Hepatocyte (in vitro differentiated cells): Measurements from ENCODE around the gene SPSB4. TPM values are rescaled to one million over a fixed set of nuclear protein-coding genes. Genes with fewer than 3 reads are reported as not detected.

ENCODE experiments used
- DNase-seq: peaks from one replicate; pipeline ENCODE4 v3.0.0-alpha.2; 2016; ENCODE audit warnings: low spot score
- H2AFZ ChIP-seq: fragments of 200-600 bp; sonication (generic); 2 replicates; pipeline ENCODE4 v1.6.0; 2016; ENCODE audit warnings: antibody characterized with exemption, mild to moderate bottlenecking
- H3K27ac ChIP-seq: fragments of 200-600 bp; sonication (generic); 2 replicates; pipeline ENCODE4 v1.5.1; 2016; ENCODE audit warnings: mild to moderate bottlenecking
- H3K27me3 ChIP-seq: fragments of 200-600 bp; sonication (generic); 2 replicates; pipeline ENCODE4 v1.6.1; 2016
- H3K36me3 ChIP-seq: fragments of 200-600 bp; sonication (generic); replicated peaks from 2 replicates; pipeline ENCODE4 v1.5.1; 2016; ENCODE audit warnings: low read depth; ENCODE audit not compliant: insufficient read depth
- H3K4me1 ChIP-seq: fragments of 200-600 bp; sonication (generic); 2 replicates; pipeline ENCODE4 v1.5.1; 2016; ENCODE audit warnings: mild to moderate bottlenecking, moderate library complexity; ENCODE audit not compliant: insufficient read depth
- H3K4me2 ChIP-seq: fragments of 200-600 bp; sonication (generic); 2 replicates; pipeline ENCODE4 v1.6.0; 2016
- H3K4me3 ChIP-seq: fragments of 200-600 bp; sonication (generic); 2 replicates; pipeline ENCODE4 v1.5.1; 2016; ENCODE audit warnings: mild to moderate bottlenecking
- H3K79me2 ChIP-seq: fragments of 200-600 bp; sonication (generic); 2 replicates; pipeline ENCODE4 v1.6.0; 2017; ENCODE audit warnings: mild to moderate bottlenecking
- H3K9me2 ChIP-seq: fragments of 200-600 bp; sonication (generic); replicated peaks from 2 replicates; pipeline ENCODE4 v1.6.0; 2017; ENCODE audit warnings: mild to moderate bottlenecking; ENCODE audit not compliant: insufficient read depth
- H3K9me3 ChIP-seq: fragments of 200-600 bp; sonication (generic); 2 replicates; pipeline ENCODE4 v1.5.1; 2016; ENCODE audit warnings: low read depth, mild to moderate bottlenecking
- H4K20me1 ChIP-seq: fragments of 200-600 bp; sonication (generic); 2 replicates; pipeline ENCODE4 v1.6.0; 2016; ENCODE audit warnings: mild to moderate bottlenecking; ENCODE audit not compliant: insufficient read depth, poor library complexity, severe bottlenecking
- EZH2 ChIP-seq: fragments of 200-600 bp; sonication (generic); IDR thresholded peaks from 2 replicates; pipeline ENCODE4 v1.6.1; 2016; ENCODE audit warnings: antibody characterized with exemption, mild to moderate bottlenecking, borderline replicate concordance
- EZH2phosphoT487 ChIP-seq: fragments of 200-600 bp; sonication (generic); IDR thresholded peaks from one replicate; pipeline ENCODE4 v1.6.1; 2018; ENCODE audit warnings: antibody characterized with exemption, mild to moderate bottlenecking, low read depth, moderate library complexity; ENCODE audit not compliant: unreplicated experiment, severe bottlenecking
- WGBS: methylation state at CpG from one replicate; pipeline ENCODE4 v1.1.6; 2016; ENCODE audit warnings: low lambda C conversion rate; ENCODE audit errors: missing lambda C conversion rate; 5-methylcytosine and 5-hydroxymethylcytosine counted together
- polyA plus RNA-seq: library from polyadenylated mRNA; unstranded; fragments of >200 nt; fragmentation: Nextera tagmentation; extraction: Ambion mirVana; gene quantifications from 2 replicates; pipeline ENCODE4 v1.2.1, GENCODE V29; 2016
- total RNA-seq: library from RNA; depleted of rRNA; stranded (reverse); fragments of >200 nt; gene quantifications from 2 replicates; pipeline ENCODE4 v1.2.3, GENCODE V29; 2014
- TF ChIP-seq, protein P1 (sequence below): fragments of 200-600 bp; sonication (generic); IDR thresholded peaks from 2 replicates; pipeline ENCODE4 v1.5.1; 2016; ENCODE audit warnings: antibody characterized with exemption, mild to moderate bottlenecking; ENCODE audit not compliant: poor library complexity

The SPSB4 gene
- total and polyA plus RNA-seq, 2 experiments from 2014 or later, result 1.0 to 1.3 TPM

DNA sequence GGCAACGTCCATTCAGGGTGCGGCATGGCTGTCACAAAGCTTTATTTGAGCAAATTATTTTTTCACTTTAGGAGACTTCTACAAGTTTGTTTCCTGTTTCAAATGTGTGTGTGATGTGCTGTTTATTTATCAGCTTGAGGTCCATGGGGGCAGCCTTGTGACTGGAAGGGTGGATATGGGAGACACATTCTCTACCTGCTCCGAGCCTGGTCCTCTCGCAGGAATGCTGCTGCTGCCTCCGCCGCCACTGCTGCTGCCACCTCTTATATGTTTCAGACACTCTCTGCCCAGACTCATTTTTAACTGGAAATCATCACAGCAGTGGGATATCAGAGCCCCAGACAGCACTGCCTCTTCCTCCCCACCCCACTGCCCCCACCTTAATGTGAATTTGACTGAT lies 97.0 kb downstream of the SPSB4 start:
- no peak overlapping the region for H3K4me3 ChIP-seq
- no peak overlapping the region for H2AFZ ChIP-seq
- H3K79me2 ChIP-seq, result no peaks in the 10 kb centered on the region
- no peak overlapping the region for H3K27ac ChIP-seq
- no peaks in the 10 kb centered on the region for H3K4me1 ChIP-seq
- DNase-seq, result no peak
- H3K36me3 ChIP-seq, result no peaks in the 10 kb centered on the region
- no peaks in the 10 kb centered on the region for H3K27me3 ChIP-seq
- H3K4me2 ChIP-seq, result no peak overlapping the region
- 96% methylated on average over 6 of the region's 6 CpGs for WGBS
- TF ChIP-seq EZH2phosphoT487 (no peak), EZH2 (no peak)
- TF ChIP-seq, protein P1, sequence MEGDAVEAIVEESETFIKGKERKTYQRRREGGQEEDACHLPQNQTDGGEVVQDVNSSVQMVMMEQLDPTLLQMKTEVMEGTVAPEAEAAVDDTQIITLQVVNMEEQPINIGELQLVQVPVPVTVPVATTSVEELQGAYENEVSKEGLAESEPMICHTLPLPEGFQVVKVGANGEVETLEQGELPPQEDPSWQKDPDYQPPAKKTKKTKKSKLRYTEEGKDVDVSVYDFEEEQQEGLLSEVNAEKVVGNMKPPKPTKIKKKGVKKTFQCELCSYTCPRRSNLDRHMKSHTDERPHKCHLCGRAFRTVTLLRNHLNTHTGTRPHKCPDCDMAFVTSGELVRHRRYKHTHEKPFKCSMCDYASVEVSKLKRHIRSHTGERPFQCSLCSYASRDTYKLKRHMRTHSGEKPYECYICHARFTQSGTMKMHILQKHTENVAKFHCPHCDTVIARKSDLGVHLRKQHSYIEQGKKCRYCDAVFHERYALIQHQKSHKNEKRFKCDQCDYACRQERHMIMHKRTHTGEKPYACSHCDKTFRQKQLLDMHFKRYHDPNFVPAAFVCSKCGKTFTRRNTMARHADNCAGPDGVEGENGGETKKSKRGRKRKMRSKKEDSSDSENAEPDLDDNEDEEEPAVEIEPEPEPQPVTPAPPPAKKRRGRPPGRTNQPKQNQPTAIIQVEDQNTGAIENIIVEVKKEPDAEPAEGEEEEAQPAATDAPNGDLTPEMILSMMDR, result no peak
- no peaks in the 10 kb centered on the region for H3K9me3 ChIP-seq
- H3K9me2 ChIP-seq, result no peaks in the 10 kb centered on the region
- H4K20me1 ChIP-seq, result no peaks in the 10 kb centered on the region

DNA sequence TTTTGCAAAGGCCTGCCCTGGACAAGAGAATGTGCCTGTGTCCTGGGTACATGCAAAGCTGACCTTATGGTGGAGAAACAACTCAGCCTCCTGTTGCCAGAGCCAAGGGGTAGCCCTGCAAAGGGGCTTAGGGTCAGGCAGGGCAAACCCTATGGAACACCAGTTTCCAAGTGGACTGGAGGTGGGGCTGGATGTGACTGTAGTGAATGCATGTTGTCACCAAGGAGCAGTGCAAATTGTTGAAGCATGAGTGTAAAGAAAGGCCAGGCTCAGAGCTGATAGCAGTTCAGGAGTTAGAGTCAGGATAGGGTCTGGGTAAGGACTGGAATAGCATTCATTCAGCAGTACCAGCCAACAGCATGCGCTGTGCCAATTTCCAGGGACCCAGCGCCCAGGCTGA lies 97.6 kb downstream of the SPSB4 start:
- H3K4me1 ChIP-seq, result no peaks in the 10 kb centered on the region
- no peak for DNase-seq
- WGBS, result 98% methylated on average over 2 of the region's 2 CpGs

DNA sequence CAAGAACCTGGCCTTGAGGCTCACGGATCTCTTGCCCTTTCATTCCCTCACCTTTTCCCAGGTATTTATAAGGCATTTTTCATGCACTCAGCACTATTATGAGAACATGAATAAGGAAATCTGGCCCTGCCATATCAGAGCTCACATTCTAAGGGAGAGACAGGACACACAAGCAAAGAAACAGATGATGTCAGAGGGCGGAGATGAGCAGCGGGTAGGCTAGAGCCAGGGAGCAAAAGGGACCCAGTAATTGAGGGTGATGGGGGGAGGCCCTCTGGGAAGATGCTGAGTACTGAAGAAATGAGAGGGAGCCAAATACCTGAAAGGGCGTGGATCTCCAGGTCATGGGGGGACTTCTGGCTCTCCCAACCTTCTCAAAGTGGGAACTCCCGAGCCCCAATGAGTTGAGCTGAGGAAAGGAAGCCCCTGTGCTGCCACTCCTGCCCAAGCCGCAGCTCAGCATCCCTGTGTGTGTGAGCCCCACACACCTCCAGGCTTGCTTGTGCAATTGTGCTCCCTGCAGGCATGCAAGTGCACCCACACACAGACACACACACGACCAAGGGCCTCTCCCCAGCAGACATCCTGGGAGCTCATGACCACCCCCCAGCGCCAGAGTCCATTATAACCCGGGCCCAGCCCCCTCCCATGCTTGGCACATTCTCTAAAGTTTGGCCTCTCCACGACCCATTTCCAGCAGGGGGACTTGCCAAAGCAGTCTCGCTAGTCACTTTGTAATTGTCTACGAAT lies 99.1 kb downstream of the SPSB4 start:
- no peaks in the 10 kb centered on the region for H3K9me3 ChIP-seq
- H3K9me2 ChIP-seq, result no peaks in the 10 kb centered on the region
- DNase-seq, result no peak
- no peak for TF ChIP-seq EZH2phosphoT487
- TF ChIP-seq, protein P1, result no peak
- TF ChIP-seq EZH2, result no peak
- H4K20me1 ChIP-seq, result no peaks in the 10 kb centered on the region
- no peak overlapping the region for H2AFZ ChIP-seq
- H3K79me2 ChIP-seq, result no peaks in the 10 kb centered on the region
- H3K4me3 ChIP-seq, result no peak overlapping the region
- 91% methylated on average over 12 of the region's 12 CpGs for WGBS
- H3K4me2 ChIP-seq, result no peak overlapping the region
- no peaks in the 10 kb centered on the region for H3K36me3 ChIP-seq
- no peak overlapping the region for H3K27ac ChIP-seq
- no peaks in the 10 kb centered on the region for H3K4me1 ChIP-seq
- no peaks in the 10 kb centered on the region for H3K27me3 ChIP-seq

More for the DNA sequence above, 97.6 kb downstream of the SPSB4 start:
- TF ChIP-seq, protein P1, result no peak
- no peak for TF ChIP-seq EZH2phosphoT487
- TF ChIP-seq EZH2, result no peak
- H3K4me3 ChIP-seq, result no peak overlapping the region
- H3K27ac ChIP-seq, result no peak overlapping the region
- H3K9me2 ChIP-seq, result no peaks in the 10 kb centered on the region
- H3K9me3 ChIP-seq, result no peaks in the 10 kb centered on the region
- no peaks in the 10 kb centered on the region for H3K36me3 ChIP-seq
- no peak overlapping the region for H3K4me2 ChIP-seq
- no peak overlapping the region for H2AFZ ChIP-seq
- no peaks in the 10 kb centered on the region for H4K20me1 ChIP-seq
- H3K79me2 ChIP-seq, result no peaks in the 10 kb centered on the region
- no peaks in the 10 kb centered on the region for H3K27me3 ChIP-seq
